Tibial nerve (tissue), 4 donors: ENCODE data around the gene N4BP2L1. TPM values are rescaled to one million over a fixed set of nuclear protein-coding genes. Genes with fewer than 3 reads are reported as not detected.

Experiments
- DNase-seq, 2 donors: peaks; one replicate each; pipeline ENCODE4 v3.0.0-alpha.2; 2019; ENCODE audit warnings: low spot score in 2 of 2
- H3K27ac ChIP-seq, 4 donors: fragments of 200-600 bp; sonication (generic) in 3 of 4; one replicate each; pipeline ENCODE4 v1.5.1; 2017 to 2019; ENCODE audit warnings: mild to moderate bottlenecking in 1 of 4
- H3K27me3 ChIP-seq, 2 donors: fragments of 200-600 bp; sonication (generic) in 1 of 2; one replicate each; pipeline versions ENCODE4 v1.5.1 to v1.6.0; 2017 to 2019
- H3K36me3 ChIP-seq, 3 donors: fragments of 200-600 bp; sonication (generic); one replicate each; pipeline ENCODE4 v1.5.1; 2018 to 2019
- H3K4me1 ChIP-seq, 4 donors: fragments of 200-600 bp; sonication (generic) in 3 of 4; one replicate each; pipeline ENCODE4 v1.5.1; 2017 to 2019
- H3K4me3 ChIP-seq, 4 donors: fragments of 200-600 bp; sonication (generic) in 3 of 4; one replicate each; pipeline ENCODE4 v1.5.1; 2017 to 2019; ENCODE audit warnings: mild to moderate bottlenecking in 1 of 4, moderate library complexity in 1 of 4
- H3K9me3 ChIP-seq, 4 donors: fragments of 200-600 bp; sonication (generic) in 3 of 4; one replicate each; pipeline ENCODE4 v1.5.1; 2017 to 2019
- CTCF ChIP-seq, 5 experiments: fragments of 200-600 bp in 3 of 5; fragments of 450-650 bp in 2 of 5; sonication (generic) in 3 of 5; IDR thresholded peaks; one replicate each; pipeline ENCODE4 v1.5.1; 2016 to 2019; ENCODE audit warnings: antibody characterized with exemption in 5 of 5, mild to moderate bottlenecking in 3 of 5, moderate library complexity in 2 of 5
- EP300 ChIP-seq, 2 donors: sonication (generic); formaldehyde crosslinking; IDR thresholded peaks; one replicate each; pipeline ENCODE4 v1.6.1; 2017; ENCODE audit warnings: antibody characterized with exemption in 2 of 2, mild to moderate bottlenecking in 1 of 2
- POLR2A ChIP-seq, 2 donors: fragments of 450-650 bp; IDR thresholded peaks; one replicate each; pipeline ENCODE4 v1.6.1; 2017; ENCODE audit warnings: antibody characterized with exemption in 2 of 2, mild to moderate bottlenecking in 2 of 2, moderate library complexity in 2 of 2
- WGBS, 2 donors: methylation state at CpG; one replicate each; pipeline ENCODE4 v1.1.5; 2018; 5-methylcytosine and 5-hydroxymethylcytosine counted together
- total RNA-seq, 4 donors: library from RNA; depleted of rRNA; stranded (reverse); fragments of >200 nt; gene quantifications; one replicate each; pipeline ENCODE4 v1.1.0, GENCODE V29; 2016

N4BP2L1 gene
- total RNA-seq, 4 donors from 2014 or later: 15.6 to 31.4 (median 24.5) TPM

- no peak for DNase-seq
- Histone ChIP-seq H3K4me1 (no peaks in the 10 kb centered on the region), H3K27ac (no peak overlapping the region), H3K4me3 (no peak overlapping the region), H3K9me3 (no peaks in the 10 kb centered on the region), H3K27me3 (no peaks in the 10 kb centered on the region), H3K36me3 (no peaks in the 10 kb centered on the region)
- TF ChIP-seq POLR2A (IDR thresholded peaks at IDR 0.05): no peak
- no peak for TF ChIP-seq EP300 (IDR thresholded peaks at IDR 0.05)
- no peak for TF ChIP-seq CTCF (IDR thresholded peaks at IDR 0.05)
- WGBS, 2 donors: 83 to 84% methylated on average over 2 of the region's 2 CpGs
These were observed 43.2 kb downstream of the N4BP2L1 start for GRCh38 chr13:32384702-32385101.

- no peaks in the 10 kb centered on the region for H3K27me3 ChIP-seq
- TF ChIP-seq CTCF (IDR thresholded peaks at IDR 0.05) (no peak), EP300 (IDR thresholded peaks at IDR 0.05) (no peak)
- H3K36me3 ChIP-seq: no peaks in the 10 kb centered on the region
- no peaks in the 10 kb centered on the region for H3K4me1 ChIP-seq
- no peaks in the 10 kb centered on the region for H3K9me3 ChIP-seq
- H3K4me3 ChIP-seq: no peak overlapping the region
- H3K27ac ChIP-seq: no peak overlapping the region
- WGBS, 2 donors: 72 to 73% methylated on average over 5 of the region's 5 CpGs
- no peak for DNase-seq
These were observed 43.9 kb downstream of the N4BP2L1 start for GRCh38 chr13:32383836-32384618.

GRCh38 chr13:32381539-32381938 lies 46.4 kb downstream of the N4BP2L1 start:
- 61 to 62% methylated on average over 3 of the region's 3 CpGs for WGBS, 2 donors
- TF ChIP-seq POLR2A (IDR thresholded peaks at IDR 0.05) (no peak), CTCF (IDR thresholded peaks at IDR 0.05) (peak; percentile 24 to 60 (median 42)), EP300 (IDR thresholded peaks at IDR 0.05) (peak in 1 of 2 donors; percentile 29)
- Histone ChIP-seq H3K36me3 (no peaks in the 10 kb centered on the region), H3K9me3 (no peaks in the 10 kb centered on the region), H3K27ac (no peak overlapping the region), H3K4me1 (no peaks in the 10 kb centered on the region), H3K27me3 (no peaks in the 10 kb centered on the region), H3K4me3 (no peak overlapping the region)
- DNase-seq: peak in 1 of 2 donors; percentile 26

GRCh38 chr13:32378012-32378411 lies 49.9 kb downstream of the N4BP2L1 start:
- Histone ChIP-seq H3K36me3 (no peaks in the 10 kb centered on the region), H3K27me3 (no peaks in the 10 kb centered on the region), H3K9me3 (no peaks in the 10 kb centered on the region), H3K4me1 (no peaks in the 10 kb centered on the region), H3K27ac (no peak overlapping the region), H3K4me3 (no peak overlapping the region)
- no peak for DNase-seq
- 77 to 89% methylated on average over 1 of the region's 1 CpG for WGBS, 2 donors
- TF ChIP-seq CTCF (IDR thresholded peaks at IDR 0.05): peak in 1 of 5 experiments; percentile 20
- TF ChIP-seq POLR2A (IDR thresholded peaks at IDR 0.05): no peak
- TF ChIP-seq EP300 (IDR thresholded peaks at IDR 0.05): no peak

- no peak for TF ChIP-seq EP300 (IDR thresholded peaks at IDR 0.05)
- TF ChIP-seq POLR2A (IDR thresholded peaks at IDR 0.05): no peak
- TF ChIP-seq CTCF (IDR thresholded peaks at IDR 0.05): no peak
- no peaks in the 10 kb centered on the region for H3K4me1 ChIP-seq
These were observed 51.1 kb downstream of the N4BP2L1 start for GRCh38 chr13:32376642-32377415.

More at GRCh38 chr13:32376642-32377415, 51.1 kb downstream of the N4BP2L1 start:
- no peak for DNase-seq
- Histone ChIP-seq H3K27ac (no peak overlapping the region), H3K27me3 (no peaks in the 10 kb centered on the region), H3K4me3 (no peak overlapping the region), H3K9me3 (no peaks in the 10 kb centered on the region), H3K36me3 (no peaks in the 10 kb centered on the region)
- WGBS, 2 donors: 91 to 93% methylated on average over 13 of the region's 13 CpGs
